ENCODE results near the gene WDR7.
"Not testable (repeated sequence)": the region's sequence is repeated elsewhere in the genome, so short reads cannot be mapped to it uniquely, and the experiment has no call there.

WDR7 gene

GRCh38 chr18:56650944-56651770 lies at the start of gene WDR7:
Gene WDR7, plus strand, starts transcription at chr18:56651359. Its CDS starts 21,157 bp downstream, at chr18:56672516.
- peak; percentile 98 for DNase-seq

- no peak for DNase-seq
Measured at GRCh38 chr18:56606618-56607017, 44.5 kb upstream of the WDR7 start.

- DNase-seq = no peak
Measured at GRCh38 chr18:56615738-56616520, 35.2 kb upstream of the WDR7 start.

GRCh38 chr18:56627991-56628390 lies 23.2 kb upstream of the WDR7 start:
- no peak for DNase-seq

- no peak for DNase-seq
Measured at GRCh38 chr18:56632070-56633022, 18.8 kb upstream of the WDR7 start.

- DNase-seq = no peak
Measured at GRCh38 chr18:56635007-56635406, 16.2 kb upstream of the WDR7 start.

- no peak for DNase-seq
Measured at GRCh38 chr18:56637176-56637575, 14.0 kb upstream of the WDR7 start.

- DNase-seq = no peak
Measured at GRCh38 chr18:56637711-56638231, 13.4 kb upstream of the WDR7 start.

- peak; percentile 100 for DNase-seq
Measured at GRCh38 chr18:56638232-56639103, 12.7 kb upstream of the WDR7 start, which contains the start of gene TXNL1. Gene TXNL1, minus strand, starts transcription at chr18:56638592. Its CDS starts 152 bp downstream, at chr18:56638440.

GRCh38 chr18:56639104-56639381 lies 12.1 kb upstream of the WDR7 start:
- no peak for DNase-seq

GRCh38 chr18:56639571-56639970 lies 11.6 kb upstream of the WDR7 start:
- no peak for DNase-seq

- no peak for DNase-seq
Measured at GRCh38 chr18:56641714-56642337, 9.3 kb upstream of the WDR7 start.

- no peak for DNase-seq
Measured at GRCh38 chr18:56643381-56643780, 7.8 kb upstream of the WDR7 start.

- DNase-seq = no peak
Measured at GRCh38 chr18:56645415-56646016, 5.6 kb upstream of the WDR7 start.

- no peak for DNase-seq
Measured at GRCh38 chr18:56647071-56647470, 4.1 kb upstream of the WDR7 start.

GRCh38 chr18:56647951-56648893 lies 2.9 kb upstream of the WDR7 start:
- DNase-seq = no peak

- no peak for DNase-seq
Measured at GRCh38 chr18:56649996-56650395, 1.2 kb upstream of the WDR7 start.

- no peak for DNase-seq
Measured at GRCh38 chr18:56651771-56652092, 573 bp downstream of the WDR7 start.

- no peak for DNase-seq
Measured at GRCh38 chr18:56652802-56653201, 1.6 kb downstream of the WDR7 start.

- DNase-seq = not testable (repeated sequence)
Measured at GRCh38 chr18:56654280-56654679, 3.1 kb downstream of the WDR7 start.
